ENCODE data around the gene C6orf15. TPM values are rescaled to one million over a fixed set of nuclear protein-coding genes. Genes with fewer than 3 reads are reported as not detected.
"Not testable (repeated sequence)": the region's sequence is repeated elsewhere in the genome, so short reads cannot be mapped to it uniquely, and the experiment has no call there.

C6orf15 gene
- total RNA-seq, 1 donor from 2014 or later: not detected

DNA sequence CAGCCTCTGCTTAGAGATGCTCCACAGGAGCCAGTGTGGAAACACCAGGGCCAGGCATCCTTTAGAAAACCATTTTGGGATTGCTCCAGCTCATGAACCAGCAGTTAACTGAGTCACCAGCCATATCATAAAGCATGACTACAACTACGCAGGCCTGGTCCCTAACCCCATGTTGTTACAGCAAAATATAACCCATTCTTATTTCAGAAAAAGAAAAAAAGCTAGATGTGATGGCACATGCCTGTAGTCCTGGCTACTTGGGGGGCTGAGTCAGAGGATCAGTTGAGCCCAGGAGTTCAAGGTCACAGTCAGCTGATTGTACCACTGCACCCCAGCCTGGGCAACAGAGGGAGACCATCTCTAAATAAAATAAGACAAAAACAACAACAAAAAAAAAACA lies 36.8 kb downstream of the C6orf15 start:
- no peak overlapping the region for H3K27ac Mint-ChIP-seq
- H3K4me3 Mint-ChIP-seq: no peak overlapping the region
- DNase-seq (ENCODE audit: extremely low spot score, unreplicated experiment): no peak
- H3K9me3 Mint-ChIP-seq: no peaks in the 10 kb centered on the region
- H3K36me3 Mint-ChIP-seq: no peaks in the 10 kb centered on the region
- peaks cover 21% of the 10 kb centered on the region for H3K4me1 Mint-ChIP-seq (ENCODE audit: unreplicated experiment)
- TF ChIP-seq, protein P1, sequence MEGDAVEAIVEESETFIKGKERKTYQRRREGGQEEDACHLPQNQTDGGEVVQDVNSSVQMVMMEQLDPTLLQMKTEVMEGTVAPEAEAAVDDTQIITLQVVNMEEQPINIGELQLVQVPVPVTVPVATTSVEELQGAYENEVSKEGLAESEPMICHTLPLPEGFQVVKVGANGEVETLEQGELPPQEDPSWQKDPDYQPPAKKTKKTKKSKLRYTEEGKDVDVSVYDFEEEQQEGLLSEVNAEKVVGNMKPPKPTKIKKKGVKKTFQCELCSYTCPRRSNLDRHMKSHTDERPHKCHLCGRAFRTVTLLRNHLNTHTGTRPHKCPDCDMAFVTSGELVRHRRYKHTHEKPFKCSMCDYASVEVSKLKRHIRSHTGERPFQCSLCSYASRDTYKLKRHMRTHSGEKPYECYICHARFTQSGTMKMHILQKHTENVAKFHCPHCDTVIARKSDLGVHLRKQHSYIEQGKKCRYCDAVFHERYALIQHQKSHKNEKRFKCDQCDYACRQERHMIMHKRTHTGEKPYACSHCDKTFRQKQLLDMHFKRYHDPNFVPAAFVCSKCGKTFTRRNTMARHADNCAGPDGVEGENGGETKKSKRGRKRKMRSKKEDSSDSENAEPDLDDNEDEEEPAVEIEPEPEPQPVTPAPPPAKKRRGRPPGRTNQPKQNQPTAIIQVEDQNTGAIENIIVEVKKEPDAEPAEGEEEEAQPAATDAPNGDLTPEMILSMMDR (conservative IDR thresholded peaks at IDR 0.05): no peak
- peaks cover 4% of the 10 kb centered on the region for H3K27me3 Mint-ChIP-seq

DNA sequence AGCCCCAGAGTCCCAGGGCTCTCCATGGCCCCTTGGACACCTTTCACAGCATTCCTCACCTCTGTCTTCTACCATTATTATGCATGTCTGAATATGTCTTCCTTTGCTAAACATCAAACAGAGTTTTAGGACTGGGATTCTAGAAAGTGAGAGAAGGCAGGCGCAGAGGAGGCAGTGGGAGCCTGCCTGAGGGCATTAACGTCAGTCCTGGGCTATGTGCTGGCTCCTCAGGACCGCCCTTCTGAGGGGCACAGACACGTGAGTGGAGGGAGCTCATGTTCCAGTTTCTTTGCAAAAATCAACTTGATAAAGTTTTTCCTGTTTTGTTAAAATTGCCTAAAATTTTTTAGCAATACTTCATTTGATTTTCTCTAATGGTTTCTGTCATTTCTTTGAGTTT lies 38.0 kb downstream of the C6orf15 start:
- Mint-ChIP-seq H3K36me3 (no peaks in the 10 kb centered on the region), H3K4me3 (no peak overlapping the region), H3K27ac (no peak overlapping the region), H3K4me1 (ENCODE audit: unreplicated experiment) (peaks cover 18% of the 10 kb centered on the region), H3K9me3 (no peaks in the 10 kb centered on the region), H3K27me3 (no peaks in the 10 kb centered on the region)
- TF ChIP-seq, protein P1 (conservative IDR thresholded peaks at IDR 0.05): no peak
- DNase-seq (ENCODE audit: extremely low spot score, unreplicated experiment): no peak

DNA sequence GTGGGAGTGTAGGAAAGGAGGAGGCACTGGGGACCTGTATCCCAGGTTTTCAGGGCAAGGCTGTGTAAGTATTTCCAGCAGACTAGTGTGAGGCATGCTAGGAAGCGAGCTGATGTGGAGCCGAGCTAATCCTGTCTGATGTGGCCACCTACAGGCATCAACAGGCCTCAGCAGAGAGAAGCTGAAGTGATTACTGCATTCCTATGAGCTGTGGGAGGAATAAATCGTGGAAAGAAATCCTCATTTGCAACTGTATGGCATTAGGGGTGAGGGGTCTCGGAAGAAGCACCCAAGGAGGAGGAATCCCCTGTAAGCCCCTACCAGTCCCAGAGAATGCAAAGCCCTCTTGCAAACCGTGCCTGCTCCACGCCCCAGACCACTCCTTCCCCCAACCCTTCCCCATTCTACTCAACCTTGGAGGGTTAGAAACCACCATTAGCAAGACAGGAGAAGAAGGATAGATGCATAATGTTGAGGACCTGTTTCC lies 41.6 kb downstream of the C6orf15 start:
- no peaks in the 10 kb centered on the region for H3K27me3 Mint-ChIP-seq

DNA sequence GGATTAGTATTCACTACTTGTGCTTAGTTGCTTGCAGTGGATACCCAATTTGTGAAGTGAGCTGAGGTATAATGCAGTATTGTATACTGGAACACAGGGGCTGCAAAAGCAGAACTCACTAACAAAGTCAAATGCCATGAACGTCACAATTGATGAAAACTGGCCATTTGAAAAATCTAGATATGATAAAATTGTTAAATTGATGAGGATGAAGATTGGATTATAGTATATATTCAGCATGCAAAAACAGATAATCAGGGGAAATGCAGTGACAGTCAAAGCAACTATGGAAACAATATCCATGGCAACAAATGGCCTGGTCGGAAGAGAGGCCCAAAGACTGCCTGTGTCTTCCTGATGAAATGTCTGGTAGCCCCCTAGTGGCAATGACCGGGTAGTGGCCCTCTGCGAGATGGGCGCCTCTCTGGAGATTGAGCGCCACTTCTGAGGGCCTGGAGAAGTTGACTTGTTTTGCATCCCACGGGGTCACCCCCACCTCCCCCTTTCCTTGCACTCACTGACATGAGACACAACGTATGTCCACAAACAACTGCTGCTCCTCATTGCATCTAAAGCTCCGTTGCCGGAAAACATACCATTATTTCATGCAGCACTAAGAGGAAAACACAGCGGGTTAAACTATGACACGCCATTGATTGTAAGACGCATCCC lies 43.6 kb downstream of the C6orf15 start:
- Mint-ChIP-seq H3K36me3 (no peaks in the 10 kb centered on the region), H3K9me3 (peaks cover 5% of the 10 kb centered on the region), H3K27ac (peak overlapping the region; percentile 46), H3K4me1 (ENCODE audit: unreplicated experiment) (peaks cover 27% of the 10 kb centered on the region), H3K27me3 (no peaks in the 10 kb centered on the region), H3K4me3 (no peak overlapping the region)
- DNase-seq (ENCODE audit: extremely low spot score, unreplicated experiment): peak; percentile 80
- TF ChIP-seq, protein P1 (conservative IDR thresholded peaks at IDR 0.05): peak; percentile 94

More for the DNA sequence above, 41.6 kb downstream of the C6orf15 start:
- peaks cover 31% of the 10 kb centered on the region for H3K4me1 Mint-ChIP-seq (ENCODE audit: unreplicated experiment)
- H3K36me3 Mint-ChIP-seq: no peaks in the 10 kb centered on the region
- peaks cover 5% of the 10 kb centered on the region for H3K9me3 Mint-ChIP-seq
- peak overlapping the region; percentile 44 for H3K27ac Mint-ChIP-seq
- DNase-seq (ENCODE audit: extremely low spot score, unreplicated experiment): no peak
- no peak overlapping the region for H3K4me3 Mint-ChIP-seq
- TF ChIP-seq, protein P1 (conservative IDR thresholded peaks at IDR 0.05): peak; percentile 72

DNA sequence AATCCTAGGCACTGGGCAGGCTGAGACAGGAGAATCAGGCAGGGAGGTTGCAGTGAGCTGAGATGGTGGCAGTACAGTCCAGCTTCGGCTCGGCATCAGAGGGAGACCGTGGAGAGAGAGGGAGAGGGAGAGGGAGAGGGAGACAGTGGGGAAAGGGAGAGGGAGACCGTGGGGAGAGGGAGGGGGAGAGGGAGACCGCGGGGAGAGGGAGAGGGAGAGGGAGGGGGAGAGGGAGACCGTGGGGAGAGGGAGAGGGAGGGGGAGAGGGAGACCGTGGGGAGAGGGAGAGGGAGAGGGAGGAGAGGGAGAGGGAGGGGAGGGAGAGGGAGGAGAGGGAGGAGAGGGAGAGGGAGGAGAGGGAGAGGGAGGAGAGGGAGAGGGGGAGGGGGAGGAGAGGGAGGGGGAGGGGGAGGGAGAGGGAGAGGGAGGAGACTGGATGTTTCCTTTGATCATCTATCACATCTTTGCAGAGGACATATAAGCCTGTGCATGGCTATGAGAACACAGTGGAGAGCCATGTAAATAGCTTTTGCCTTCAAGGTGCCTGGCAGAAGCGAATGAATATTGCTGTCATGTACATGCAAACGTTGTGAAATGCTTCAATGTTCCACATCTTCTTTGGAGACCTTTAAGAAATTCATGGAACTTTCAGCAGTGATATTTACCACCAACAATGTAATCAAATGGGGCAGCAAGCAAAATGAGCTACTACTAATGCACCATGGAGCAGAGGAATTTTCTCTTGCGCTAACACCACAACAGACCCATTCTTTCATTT lies 44.3 kb downstream of the C6orf15 start:
- H3K27ac Mint-ChIP-seq; H3K9me3 Mint-ChIP-seq; H3K4me3 Mint-ChIP-seq; H3K27me3 Mint-ChIP-seq; H3K36me3 Mint-ChIP-seq; DNase-seq (ENCODE audit: extremely low spot score, unreplicated experiment): not testable (repeated sequence)
- peaks cover 27% of the 10 kb centered on the region for H3K4me1 Mint-ChIP-seq (ENCODE audit: unreplicated experiment)

DNA sequence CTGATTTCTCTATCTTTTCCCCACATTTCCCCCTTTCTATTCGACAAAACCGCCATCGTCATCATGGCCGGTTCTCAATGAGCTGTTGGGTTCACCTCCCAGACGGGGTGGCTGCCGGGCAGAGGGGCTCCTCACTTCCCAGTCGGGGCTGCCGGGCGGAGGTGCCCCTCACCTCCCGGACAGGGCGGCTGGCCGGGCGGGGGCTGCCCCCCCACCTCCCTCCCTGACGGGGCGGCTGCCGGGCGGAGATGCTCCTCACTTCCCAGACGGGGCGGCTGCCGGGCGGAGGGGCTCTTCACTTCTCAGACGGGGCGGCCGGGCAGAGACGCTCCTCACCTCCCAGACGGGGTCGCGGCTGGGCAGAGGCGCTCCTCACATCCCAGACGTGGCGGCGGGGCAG lies 45.3 kb downstream of the C6orf15 start:
- H3K36me3 Mint-ChIP-seq; H3K27ac Mint-ChIP-seq; DNase-seq (ENCODE audit: extremely low spot score, unreplicated experiment); H3K27me3 Mint-ChIP-seq; H3K4me3 Mint-ChIP-seq; H3K9me3 Mint-ChIP-seq: not testable (repeated sequence)
- peaks cover 23% of the 10 kb centered on the region for H3K4me1 Mint-ChIP-seq (ENCODE audit: unreplicated experiment)
